ENCODE data around the gene RPS5. TPM values are rescaled to one million over a fixed set of nuclear protein-coding genes. Genes with fewer than 3 reads are reported as not detected.

RPS5 gene
- total and polyA plus RNA-seq, 9 of the 15 experiments (the other 6 are each of a cell fraction or from before 2014, with no cell fraction given), result 1,228 to 3,570 (median 2,484) TPM

GRCh38 chr19:58380662-58381459 lies 6.2 kb upstream of the RPS5 start, which contains the start of gene ZNF837 (continued):
- TF ChIP-seq ZNF592 (IDR thresholded peaks at IDR 0.05) (peak; percentile 50; the same call in 1 of the 2 replicates), POLR2B (IDR thresholded peaks at IDR 0.05; ENCODE audit: low read depth, partially characterized antibody) (peak; percentile 90), ZNF707 (CRISPR knock-in tag; conservative IDR thresholded peaks at IDR 0.05) (no peak), TEAD1 (CRISPR knock-in tag; IDR thresholded peaks at IDR 0.05) (peak in 1 of 2 experiments; percentile 35; a peak in 2 of 4 replicates), KDM4B (IDR thresholded peaks at IDR 0.05; ENCODE audit: borderline replicate concordance in 2 of 2, low read depth in 1 of 2) (peak in 1 of 2 experiments; percentile 96; a peak in 2 of 4 replicates), RBBP5 (IDR thresholded peaks at IDR 0.05; ENCODE audit: borderline replicate concordance, insufficient read depth, low read length, poor library complexity, severe bottlenecking) (peak; percentile 96), SRSF3 (IDR thresholded peaks at IDR 0.05; ENCODE audit: insufficient read depth, low read length) (no peak), MITF (IDR thresholded peaks at IDR 0.05) (peak; percentile 34; the same call in 1 of the 2 replicates), RAD51 (IDR thresholded peaks at IDR 0.05; ENCODE audit: borderline replicate concordance, low read depth) (no peak), E2F5 (CRISPR knock-in tag; IDR thresholded peaks at IDR 0.05) (0 out of 2 replicates have a peak, but pooled peaks have one; percentile 66), ETV1 (tag; conservative IDR thresholded peaks at IDR 0.05; ENCODE audit: low read depth) (peak; percentile 89), ZNF408 (CRISPR knock-in tag; IDR thresholded peaks at IDR 0.05; ENCODE audit: low read depth) (no peak), HLTF (IDR thresholded peaks at IDR 0.05) (peak; percentile 69; the same call in 1 of the 2 replicates), ZNF655 (CRISPR knock-in tag; IDR thresholded peaks at IDR 0.05) (no peak)
